ENCODE measurements around the gene GALNS.

GALNS gene

DNA sequence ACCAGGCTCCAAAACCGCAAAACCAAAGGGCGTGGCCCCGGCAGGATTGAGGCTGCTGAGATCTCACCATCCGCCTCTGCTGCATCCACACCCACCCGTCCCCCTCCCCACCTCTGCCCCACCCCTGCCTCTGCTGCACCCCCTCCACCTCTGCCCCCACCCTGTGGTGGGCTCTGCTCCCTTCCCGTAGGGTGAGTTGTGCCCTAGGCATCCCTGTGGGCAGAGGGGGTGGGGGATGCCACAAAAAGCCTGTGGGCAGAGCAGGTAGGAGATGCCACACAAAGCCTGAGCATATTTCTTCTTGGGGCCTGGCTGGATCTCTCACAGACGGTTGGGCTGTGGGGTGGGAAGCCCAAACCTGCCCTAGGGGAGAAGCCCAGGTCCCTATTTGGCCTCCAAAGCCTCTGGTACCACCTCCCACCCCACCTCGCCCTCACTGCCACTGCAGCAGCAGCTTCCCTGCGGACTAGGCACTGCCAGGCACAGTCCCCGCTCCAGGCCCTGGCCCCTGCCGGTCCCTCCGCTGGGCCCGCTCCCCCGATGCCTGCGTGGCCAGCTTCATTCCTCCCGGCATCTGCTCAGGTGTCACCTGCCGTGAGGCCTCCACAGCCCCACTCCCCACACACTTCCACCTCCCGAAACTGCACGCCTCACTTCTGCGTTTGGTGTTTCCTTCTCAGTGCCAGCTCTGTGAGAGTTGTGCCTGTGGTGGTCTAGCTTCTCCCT is 21.0 kb upstream of the GALNS start:
- ChIA-PET POLR2A (no interaction called here), CTCF (interaction anchor here (1.2 kb wide), 1 partner anchor 9 kb away, joined by 3 read pairs; no protein-coding TSS in a partner anchor)
- no peak overlapping the region for H3K4me3 ChIP-seq (ENCODE audit: low read depth, low read length)
- no peak for DNase-seq (ENCODE audit: low read depth, low spot score)
- TF ChIP-seq, protein P1, sequence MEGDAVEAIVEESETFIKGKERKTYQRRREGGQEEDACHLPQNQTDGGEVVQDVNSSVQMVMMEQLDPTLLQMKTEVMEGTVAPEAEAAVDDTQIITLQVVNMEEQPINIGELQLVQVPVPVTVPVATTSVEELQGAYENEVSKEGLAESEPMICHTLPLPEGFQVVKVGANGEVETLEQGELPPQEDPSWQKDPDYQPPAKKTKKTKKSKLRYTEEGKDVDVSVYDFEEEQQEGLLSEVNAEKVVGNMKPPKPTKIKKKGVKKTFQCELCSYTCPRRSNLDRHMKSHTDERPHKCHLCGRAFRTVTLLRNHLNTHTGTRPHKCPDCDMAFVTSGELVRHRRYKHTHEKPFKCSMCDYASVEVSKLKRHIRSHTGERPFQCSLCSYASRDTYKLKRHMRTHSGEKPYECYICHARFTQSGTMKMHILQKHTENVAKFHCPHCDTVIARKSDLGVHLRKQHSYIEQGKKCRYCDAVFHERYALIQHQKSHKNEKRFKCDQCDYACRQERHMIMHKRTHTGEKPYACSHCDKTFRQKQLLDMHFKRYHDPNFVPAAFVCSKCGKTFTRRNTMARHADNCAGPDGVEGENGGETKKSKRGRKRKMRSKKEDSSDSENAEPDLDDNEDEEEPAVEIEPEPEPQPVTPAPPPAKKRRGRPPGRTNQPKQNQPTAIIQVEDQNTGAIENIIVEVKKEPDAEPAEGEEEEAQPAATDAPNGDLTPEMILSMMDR (IDR thresholded peaks at IDR 0.05; ENCODE audit: insufficient read depth, low read length, missing control alignments): no peak

DNA sequence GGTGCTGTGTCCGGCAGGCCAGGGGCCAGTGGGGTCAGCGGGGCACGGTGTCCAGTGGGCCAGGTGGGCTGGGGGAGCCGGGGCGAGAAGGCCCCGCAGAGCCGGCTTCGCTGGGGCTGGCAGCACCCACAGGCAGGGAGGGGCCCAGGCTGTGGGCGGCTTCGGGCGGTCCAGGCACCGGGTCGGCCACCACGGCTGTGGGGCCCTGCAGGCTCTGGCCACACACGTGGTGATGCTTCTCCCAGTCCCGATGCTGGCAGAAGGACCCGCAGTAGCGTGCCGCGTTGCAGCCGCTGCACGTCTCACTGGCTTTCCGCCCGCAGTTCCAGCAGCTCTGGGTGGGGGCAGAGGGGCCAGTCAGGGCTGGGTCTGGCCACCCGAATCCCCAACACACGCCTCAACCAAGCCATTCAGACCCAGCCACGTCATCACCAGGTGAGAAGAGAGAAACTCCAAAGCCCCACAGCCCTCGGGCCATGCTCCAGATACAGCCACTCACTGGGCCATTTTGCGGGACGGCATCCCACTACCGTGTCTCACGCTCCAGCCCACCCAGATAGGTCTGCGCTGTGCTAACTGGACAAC is 20.3 kb upstream of the GALNS start:
- no peak for DNase-seq (ENCODE audit: low read depth, low spot score)
- TF ChIP-seq, protein P1 (IDR thresholded peaks at IDR 0.05; ENCODE audit: insufficient read depth, low read length, missing control alignments): no peak
- POLR2A ChIA-PET: no interaction called here

DNA sequence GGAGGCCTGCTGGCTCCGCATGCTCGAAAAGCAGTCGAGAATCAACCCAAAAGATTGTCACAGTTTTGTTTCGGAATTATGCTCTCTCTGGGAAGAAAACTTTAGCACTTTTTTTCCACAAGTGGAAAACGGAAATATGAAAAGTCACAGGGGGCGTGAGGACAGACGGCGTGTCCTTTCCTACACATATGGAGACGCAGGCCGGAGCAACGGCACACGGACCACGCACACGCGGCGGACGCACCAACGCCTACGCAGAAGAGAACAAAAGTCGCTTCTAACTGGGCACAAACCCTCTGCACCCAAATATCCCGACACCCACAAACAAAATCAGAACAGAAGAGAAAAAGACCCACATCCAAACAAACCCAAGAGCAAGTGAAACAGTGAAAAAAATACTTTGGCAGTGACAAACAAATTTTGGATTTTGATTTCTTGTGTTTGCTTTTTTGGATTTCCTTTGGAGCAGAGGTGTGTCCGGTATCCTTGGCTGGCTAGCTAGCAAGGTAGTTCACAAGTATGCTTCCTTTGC is 19.0 kb upstream of the GALNS start:
- POLR2A ChIA-PET: no interaction called here
- no peak overlapping the region for H3K4me3 ChIP-seq (ENCODE audit: low read depth, low read length)
- TF ChIP-seq, protein P1 (IDR thresholded peaks at IDR 0.05; ENCODE audit: insufficient read depth, low read length, missing control alignments): no peak

More for the DNA sequence above, 20.3 kb upstream of the GALNS start:
- CTCF ChIA-PET: interaction anchor here (3.6 kb wide), 1 partner anchor 19 kb away, joined by 12 read pairs; no protein-coding TSS in a partner anchor
- no peak overlapping the region for H3K4me3 ChIP-seq (ENCODE audit: low read depth, low read length)

DNA sequence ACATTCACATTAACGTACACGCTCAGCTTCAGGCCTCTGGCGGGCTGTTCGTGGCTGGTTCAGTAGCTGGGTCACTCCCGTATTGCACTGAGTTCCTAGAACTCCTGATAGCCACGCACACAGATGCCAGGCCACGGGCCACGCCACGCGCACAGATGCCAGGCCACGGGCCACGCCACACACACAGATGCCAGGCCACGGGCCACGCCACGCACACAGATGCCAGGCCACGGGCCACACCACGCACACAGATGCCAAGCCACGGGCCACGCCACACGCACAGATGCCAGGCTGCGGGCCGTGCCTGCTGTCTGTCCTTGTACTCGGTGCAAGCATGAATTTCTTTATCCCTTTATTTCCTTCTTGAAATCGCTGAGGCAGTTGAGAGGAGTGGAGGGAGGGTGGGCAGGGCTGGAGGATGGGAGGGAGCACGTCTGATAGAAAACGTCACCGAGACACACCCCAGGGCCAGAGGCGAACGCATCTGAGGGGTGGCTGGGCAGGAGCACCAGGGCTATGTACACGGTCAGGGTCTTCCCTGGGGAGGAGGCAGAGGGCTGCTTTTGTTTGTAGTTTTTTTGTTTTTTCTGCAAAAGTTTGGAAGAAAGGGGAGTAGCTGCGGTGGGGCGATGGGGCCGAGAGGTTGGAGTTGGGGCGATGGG is 18.3 kb upstream of the GALNS start:
- TF ChIP-seq, protein P1 (IDR thresholded peaks at IDR 0.05; ENCODE audit: insufficient read depth, low read length, missing control alignments): no peak
- H3K4me3 ChIP-seq (ENCODE audit: low read depth, low read length): no peak overlapping the region
- ChIA-PET CTCF (interaction anchor here (3.6 kb wide), 1 partner anchor 17 kb away, joined by 12 read pairs; no protein-coding TSS in a partner anchor), POLR2A (no interaction called here)
- no peak for DNase-seq (ENCODE audit: low read depth, low spot score)

More for the DNA sequence above, 19.0 kb upstream of the GALNS start:
- CTCF ChIA-PET: interaction anchor here (3.6 kb wide), 1 partner anchor 18 kb away, joined by 12 read pairs; no protein-coding TSS in a partner anchor
- DNase-seq (ENCODE audit: low read depth, low spot score): no peak

DNA sequence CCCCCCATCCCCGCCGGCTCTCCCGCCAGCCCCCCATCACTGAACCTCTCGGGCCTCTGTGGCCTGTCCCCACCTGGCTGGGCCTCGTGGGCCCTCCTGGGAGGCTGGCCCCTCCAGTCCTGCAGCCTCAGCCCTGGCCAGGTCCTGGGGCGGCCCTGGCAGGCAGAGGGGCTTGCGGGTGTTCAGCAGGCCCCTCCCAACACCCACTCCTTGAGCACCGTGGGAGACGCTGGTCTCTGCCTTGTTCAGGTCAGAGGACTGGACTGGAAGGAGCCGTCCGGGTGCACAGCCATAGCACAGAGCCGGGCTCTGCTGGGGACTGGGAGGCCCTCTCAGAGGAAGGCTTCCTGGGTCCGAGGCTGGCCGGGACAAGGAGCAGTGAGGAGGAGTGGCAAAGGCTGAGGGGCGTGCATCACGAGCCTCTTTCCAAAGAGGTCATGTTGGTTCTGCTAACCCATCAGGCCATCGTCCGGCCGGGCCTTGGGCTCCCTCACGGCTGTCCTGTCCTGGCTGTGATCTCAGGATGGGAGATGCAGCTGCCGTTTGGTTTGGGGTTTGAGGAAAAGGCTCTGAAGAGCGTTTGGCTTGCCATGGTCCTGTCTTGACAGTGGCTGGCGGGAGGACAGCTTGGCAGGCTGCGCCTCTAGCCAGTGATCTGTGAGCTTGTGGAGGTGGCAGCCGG is 16.0 kb upstream of the GALNS start:
- CTCF ChIA-PET: interaction anchor here (0.7 kb wide), 1 partner anchor 772 kb away, joined by 3 read pairs; no protein-coding TSS in a partner anchor
- no peak overlapping the region for H3K4me3 ChIP-seq (ENCODE audit: low read depth, low read length)

More for the DNA sequence above, 16.0 kb upstream of the GALNS start:
- DNase-seq (ENCODE audit: low read depth, low spot score): no peak
- TF ChIP-seq, protein P1 (IDR thresholded peaks at IDR 0.05; ENCODE audit: insufficient read depth, low read length, missing control alignments): no peak
- POLR2A ChIA-PET: no interaction called here
